Measurements from ENCODE around the gene THSD7A.

DNA sequence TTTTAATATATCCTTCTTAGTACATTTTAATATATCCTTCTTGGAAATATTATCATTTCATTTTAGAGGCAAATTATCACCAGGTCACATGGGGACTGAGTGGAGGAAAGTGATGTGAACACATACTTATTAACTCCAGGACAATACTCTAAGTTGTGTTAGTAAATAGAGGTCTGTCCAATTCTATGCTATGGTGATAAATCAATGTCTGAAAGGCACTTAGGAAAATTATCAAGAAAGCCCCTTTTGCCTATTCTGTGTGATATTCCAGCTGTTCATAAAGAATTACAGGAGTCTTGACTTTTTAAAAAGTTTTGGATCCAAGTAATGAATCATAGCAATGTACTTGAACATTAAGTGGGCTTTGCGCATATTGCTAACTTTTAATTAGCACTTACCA lies 88.5 kb downstream of the THSD7A start:
- TF ChIP-seq, protein P1, sequence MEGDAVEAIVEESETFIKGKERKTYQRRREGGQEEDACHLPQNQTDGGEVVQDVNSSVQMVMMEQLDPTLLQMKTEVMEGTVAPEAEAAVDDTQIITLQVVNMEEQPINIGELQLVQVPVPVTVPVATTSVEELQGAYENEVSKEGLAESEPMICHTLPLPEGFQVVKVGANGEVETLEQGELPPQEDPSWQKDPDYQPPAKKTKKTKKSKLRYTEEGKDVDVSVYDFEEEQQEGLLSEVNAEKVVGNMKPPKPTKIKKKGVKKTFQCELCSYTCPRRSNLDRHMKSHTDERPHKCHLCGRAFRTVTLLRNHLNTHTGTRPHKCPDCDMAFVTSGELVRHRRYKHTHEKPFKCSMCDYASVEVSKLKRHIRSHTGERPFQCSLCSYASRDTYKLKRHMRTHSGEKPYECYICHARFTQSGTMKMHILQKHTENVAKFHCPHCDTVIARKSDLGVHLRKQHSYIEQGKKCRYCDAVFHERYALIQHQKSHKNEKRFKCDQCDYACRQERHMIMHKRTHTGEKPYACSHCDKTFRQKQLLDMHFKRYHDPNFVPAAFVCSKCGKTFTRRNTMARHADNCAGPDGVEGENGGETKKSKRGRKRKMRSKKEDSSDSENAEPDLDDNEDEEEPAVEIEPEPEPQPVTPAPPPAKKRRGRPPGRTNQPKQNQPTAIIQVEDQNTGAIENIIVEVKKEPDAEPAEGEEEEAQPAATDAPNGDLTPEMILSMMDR (conservative IDR thresholded peaks at IDR 0.05; ENCODE audit: low read depth, low read length): no peak
- no peak for TF ChIP-seq EZH2 (IDR thresholded peaks at IDR 0.05; ENCODE audit: borderline replicate concordance, low read depth, low read length, poor library complexity, severe bottlenecking)
